SK-N-SH (cell line): ENCODE results near the gene ARL5B. TPM values are rescaled to one million over a fixed set of nuclear protein-coding genes. Genes with fewer than 3 reads are reported as not detected.

ENCODE experiments used
- CTCF ChIA-PET: fragments of 300-600, 350-600 bp; formaldehyde crosslinking; extraction: SDS; loops from one replicate; lab custom pipeline; 2021; lab: Yijun Ruan, JAX
- POLR2A ChIA-PET: fragments of 350-600 bp; sonication (Branson Sonifier 250); formaldehyde crosslinking; extraction: SDS; loops from one replicate; lab custom pipeline; 2020; ENCODE audit warnings: antibody characterized with exemption, inconsistent platforms; lab: Yijun Ruan, JAX
- DNase-seq: peaks from one replicate; pipeline ENCODE4 v3.0.0; 2012
- H2AFZ ChIP-seq: fragments of 200-600 bp; sonication (generic); 2 replicates; pipeline ENCODE4 v1.8.1; 2016; ENCODE audit warnings: antibody characterized with exemption, mild to moderate bottlenecking, low read depth
- H3F3A ChIP-seq: fragments of 200-600 bp; sonication (generic); replicated peaks from 2 replicates; pipeline ENCODE3; 2016; ENCODE audit warnings: antibody characterized with exemption, mild to moderate bottlenecking; ENCODE audit not compliant: insufficient read depth
- H3K27ac ChIP-seq, 2 experiments: fragments of 200-500 bp in 1 of 2; fragments of 200-600 bp in 1 of 2; sonication (Bioruptor generic) in 1 of 2; sonication (generic), shearing (Covaris generic) in 1 of 2; 2 replicates each; pipeline versions ENCODE4 v1.5.1 to v1.6.1; 2014 to 2016; ENCODE audit warnings: low read depth in 2 of 2, inconsistent platforms in 1 of 2, low read length in 1 of 2, mild to moderate bottlenecking in 1 of 2, mixed read lengths in 1 of 2
- H3K27me3 ChIP-seq: fragments of 200-600 bp; sonication (generic), shearing (Covaris generic); 2 replicates; pipeline ENCODE4 v1.6.1; 2016; ENCODE audit warnings: mixed run types; ENCODE audit not compliant: insufficient read depth
- H3K36me3 ChIP-seq, 2 experiments: fragments of 200-500 bp in 1 of 2; fragments of 200-600 bp in 1 of 2; sonication (Bioruptor generic) in 1 of 2; sonication (generic) in 1 of 2; replicated peaks in 1 of 2; 2 replicates each; pipeline versions ENCODE3 to v1.5.1; 2014 to 2016; ENCODE audit warnings: low read length in 1 of 2, mild to moderate bottlenecking in 1 of 2; ENCODE audit not compliant: insufficient read depth in 2 of 2, control insufficient read depth in 1 of 2
- H3K4me1 ChIP-seq, 2 experiments: fragments of 200-500 bp in 1 of 2; fragments of 200-600 bp in 1 of 2; sonication (Bioruptor generic) in 1 of 2; sonication (generic), shearing (Covaris generic) in 1 of 2; 2 replicates each; pipeline versions ENCODE4 v1.5.1 to v1.6.1; 2014 to 2016; ENCODE audit warnings: low read depth in 1 of 2, low read length in 1 of 2, mixed run types in 1 of 2; ENCODE audit not compliant: insufficient read depth in 2 of 2, control insufficient read depth in 1 of 2
- H3K4me2 ChIP-seq: fragments of 200-600 bp; sonication (generic), shearing (Covaris generic); 2 replicates; pipeline ENCODE4 v1.6.1; 2017; ENCODE audit warnings: mixed run types
- H3K4me3 ChIP-seq, 2 experiments: fragments of 200-500 bp in 1 of 2; fragments of 200-600 bp in 1 of 2; sonication (Bioruptor generic) in 1 of 2; sonication (generic), shearing (Covaris generic) in 1 of 2; 2 replicates each; pipeline versions ENCODE4 v1.5.1 to v1.8.1; 2014 to 2016; ENCODE audit warnings: low read depth in 2 of 2, inconsistent platforms in 1 of 2, low read length in 1 of 2, mild to moderate bottlenecking in 1 of 2, mixed read lengths in 1 of 2, moderate library complexity in 1 of 2
- H3K79me2 ChIP-seq: fragments of 200-600 bp; sonication (generic); 2 replicates; pipeline ENCODE4 v1.8.1; 2017; ENCODE audit warnings: mild to moderate bottlenecking; ENCODE audit not compliant: insufficient read depth
- H3K9ac ChIP-seq: fragments of 200-600 bp; sonication (generic); 2 replicates; pipeline ENCODE4 v1.6.1; 2017; ENCODE audit warnings: mixed run types
- H3K9me2 ChIP-seq: fragments of 200-600 bp; sonication (generic); 2 replicates; pipeline ENCODE4 v1.6.1; 2017; ENCODE audit warnings: mixed run types
- H3K9me3 ChIP-seq: fragments of 200-600 bp; sonication (generic); 2 replicates; pipeline ENCODE4 v1.6.1; 2017; ENCODE audit warnings: mixed run types, mild to moderate bottlenecking, moderate library complexity
- H4K20me1 ChIP-seq: fragments of 200-600 bp; sonication (generic); 2 replicates; pipeline ENCODE4 v1.6.1; 2017; ENCODE audit warnings: mild to moderate bottlenecking, mixed run types; ENCODE audit not compliant: insufficient read depth
- EZH2phosphoT487 ChIP-seq: fragments of 200-600 bp; sonication (generic); IDR thresholded peaks from 2 replicates; pipeline ENCODE4 v1.6.1; 2017; ENCODE audit warnings: low read depth, mixed run types, mild to moderate bottlenecking, antibody characterized with exemption, moderate library complexity, borderline replicate concordance
- FOSL2 ChIP-seq: IDR thresholded peaks from 2 replicates; pipeline ENCODE4 v1.4.0; 2012; ENCODE audit warnings: low read depth, mild to moderate bottlenecking, moderate library complexity, borderline replicate concordance
- FOXM1 ChIP-seq: IDR thresholded peaks from 2 replicates; pipeline ENCODE4 v1.4.0; 2012; ENCODE audit warnings: low read depth, mild to moderate bottlenecking
- GATA2 ChIP-seq: sonication (generic); formaldehyde crosslinking; IDR thresholded peaks from 2 replicates; pipeline ENCODE4 v1.5.0; 2020; ENCODE audit warnings: mild to moderate bottlenecking, missing genetic modification reagents
- JUND ChIP-seq: IDR thresholded peaks from 2 replicates; pipeline ENCODE4 v1.4.0; 2012
- MEF2A ChIP-seq: IDR thresholded peaks from 2 replicates; pipeline ENCODE4 v1.4.0; 2012; ENCODE audit warnings: low read depth, borderline replicate concordance
- MXI1 ChIP-seq: IDR thresholded peaks from 2 replicates; pipeline ENCODE4 v1.6.1; 2012; ENCODE audit warnings: mild to moderate bottlenecking, low read depth, low read length, improper control_type of control experiment
- NFIC ChIP-seq: IDR thresholded peaks from 2 replicates; pipeline ENCODE4 v1.4.0; 2012; ENCODE audit warnings: borderline replicate concordance
- RAD21 ChIP-seq: IDR thresholded peaks from 2 replicates; pipeline ENCODE4 v1.6.1; 2012; ENCODE audit warnings: mild to moderate bottlenecking, low read length
- RXRA ChIP-seq: IDR thresholded peaks from 2 replicates; pipeline ENCODE4 v1.4.0; 2012; ENCODE audit warnings: low read depth, mild to moderate bottlenecking, borderline replicate concordance
- SIN3A ChIP-seq: IDR thresholded peaks from 2 replicates; pipeline ENCODE4 v1.6.1; 2012; ENCODE audit warnings: low read depth, mild to moderate bottlenecking, low read length, moderate library complexity, borderline replicate concordance
- SMC3 ChIP-seq: IDR thresholded peaks from 2 replicates; pipeline ENCODE4 v1.6.1; 2012; ENCODE audit warnings: low read depth, low read length, improper control_type of control experiment
- WGBS: methylation state at CpG from one replicate; pipeline ENCODE4 v1.1.6; 2017; ENCODE audit warnings: low lambda C conversion rate; 5-methylcytosine and 5-hydroxymethylcytosine counted together
- polyA plus RNA-seq, 3 experiments: library from polyadenylated mRNA; depleted of rRNA; stranded (reverse); fragments of >200 nt; gene quantifications; 2 replicates each; pipeline ENCODE4 v1.2.3, GENCODE V29; 2012
- TF ChIP-seq, protein P1 (sequence below): fragments of 150-350 bp; IDR thresholded peaks from 2 replicates; pipeline ENCODE4 v1.6.1; 2016; ENCODE audit warnings: mild to moderate bottlenecking, low read depth, low read length
- TF ChIP-seq, protein P2 (sequence below): fragments of 200-600 bp; sonication (generic); IDR thresholded peaks from 2 replicates; pipeline ENCODE4 v1.6.1; 2017; ENCODE audit warnings: antibody characterized with exemption, mild to moderate bottlenecking, moderate library complexity
- TF ChIP-seq, protein P3 (sequence below): IDR thresholded peaks from 2 replicates; pipeline ENCODE4; 2012
- TF ChIP-seq, protein P4 (sequence below): IDR thresholded peaks from 2 replicates; pipeline ENCODE4 v1.6.1; 2012; ENCODE audit warnings: mild to moderate bottlenecking, low read depth, low read length, moderate library complexity
- TF ChIP-seq, protein P5 (sequence below): IDR thresholded peaks from 2 replicates; pipeline ENCODE4 v1.4.0; 2012; ENCODE audit warnings: low read depth, borderline replicate concordance

Gene ARL5B
- polyA plus RNA-seq, 1 of the 3 experiments (the other 2 are of a cell fraction), result 4.9 TPM

DNA sequence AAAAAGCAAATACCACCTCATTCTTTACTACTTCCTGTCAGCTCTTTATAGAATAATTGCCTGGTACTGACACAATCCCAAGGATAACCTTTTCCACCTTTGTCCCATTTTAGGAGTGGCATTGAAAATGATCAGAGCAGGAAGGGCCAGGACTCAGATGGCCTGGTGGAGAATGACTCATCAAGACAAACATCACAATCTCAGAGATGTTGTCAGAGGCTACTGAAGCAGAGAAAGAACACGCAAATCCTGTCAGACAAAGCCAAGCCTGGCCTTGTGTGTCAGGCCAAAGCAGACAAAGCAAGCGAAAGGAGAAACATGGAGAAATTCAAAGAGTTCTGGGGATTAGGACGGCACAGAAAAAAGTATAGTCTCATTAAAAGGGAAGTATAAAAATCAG is 48.7 kb upstream of the ARL5B start (continued):
- TF ChIP-seq, protein P1, sequence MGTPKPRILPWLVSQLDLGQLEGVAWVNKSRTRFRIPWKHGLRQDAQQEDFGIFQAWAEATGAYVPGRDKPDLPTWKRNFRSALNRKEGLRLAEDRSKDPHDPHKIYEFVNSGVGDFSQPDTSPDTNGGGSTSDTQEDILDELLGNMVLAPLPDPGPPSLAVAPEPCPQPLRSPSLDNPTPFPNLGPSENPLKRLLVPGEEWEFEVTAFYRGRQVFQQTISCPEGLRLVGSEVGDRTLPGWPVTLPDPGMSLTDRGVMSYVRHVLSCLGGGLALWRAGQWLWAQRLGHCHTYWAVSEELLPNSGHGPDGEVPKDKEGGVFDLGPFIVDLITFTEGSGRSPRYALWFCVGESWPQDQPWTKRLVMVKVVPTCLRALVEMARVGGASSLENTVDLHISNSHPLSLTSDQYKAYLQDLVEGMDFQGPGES, result no peak
- no peak for TF ChIP-seq EZH2phosphoT487
- TF ChIP-seq FOSL2, result peak; percentile 80; the same call in 1 of the 2 replicates
- TF ChIP-seq, protein P2, sequence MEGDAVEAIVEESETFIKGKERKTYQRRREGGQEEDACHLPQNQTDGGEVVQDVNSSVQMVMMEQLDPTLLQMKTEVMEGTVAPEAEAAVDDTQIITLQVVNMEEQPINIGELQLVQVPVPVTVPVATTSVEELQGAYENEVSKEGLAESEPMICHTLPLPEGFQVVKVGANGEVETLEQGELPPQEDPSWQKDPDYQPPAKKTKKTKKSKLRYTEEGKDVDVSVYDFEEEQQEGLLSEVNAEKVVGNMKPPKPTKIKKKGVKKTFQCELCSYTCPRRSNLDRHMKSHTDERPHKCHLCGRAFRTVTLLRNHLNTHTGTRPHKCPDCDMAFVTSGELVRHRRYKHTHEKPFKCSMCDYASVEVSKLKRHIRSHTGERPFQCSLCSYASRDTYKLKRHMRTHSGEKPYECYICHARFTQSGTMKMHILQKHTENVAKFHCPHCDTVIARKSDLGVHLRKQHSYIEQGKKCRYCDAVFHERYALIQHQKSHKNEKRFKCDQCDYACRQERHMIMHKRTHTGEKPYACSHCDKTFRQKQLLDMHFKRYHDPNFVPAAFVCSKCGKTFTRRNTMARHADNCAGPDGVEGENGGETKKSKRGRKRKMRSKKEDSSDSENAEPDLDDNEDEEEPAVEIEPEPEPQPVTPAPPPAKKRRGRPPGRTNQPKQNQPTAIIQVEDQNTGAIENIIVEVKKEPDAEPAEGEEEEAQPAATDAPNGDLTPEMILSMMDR, result no peak
- TF ChIP-seq JUND, result peak; percentile 76
- TF ChIP-seq, protein P3, sequence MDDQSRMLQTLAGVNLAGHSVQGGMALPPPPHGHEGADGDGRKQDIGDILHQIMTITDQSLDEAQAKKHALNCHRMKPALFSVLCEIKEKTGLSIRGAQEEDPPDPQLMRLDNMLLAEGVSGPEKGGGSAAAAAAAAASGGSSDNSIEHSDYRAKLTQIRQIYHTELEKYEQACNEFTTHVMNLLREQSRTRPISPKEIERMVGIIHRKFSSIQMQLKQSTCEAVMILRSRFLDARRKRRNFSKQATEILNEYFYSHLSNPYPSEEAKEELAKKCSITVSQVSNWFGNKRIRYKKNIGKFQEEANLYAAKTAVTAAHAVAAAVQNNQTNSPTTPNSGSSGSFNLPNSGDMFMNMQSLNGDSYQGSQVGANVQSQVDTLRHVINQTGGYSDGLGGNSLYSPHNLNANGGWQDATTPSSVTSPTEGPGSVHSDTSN, result peak; percentile 78
- peak; percentile 34; the same call in 1 of the 2 replicates for TF ChIP-seq RXRA
- TF ChIP-seq FOXM1, result no peak
- TF ChIP-seq SIN3A, result 0 out of 2 replicates have a peak, but pooled peaks have one; percentile 51
- TF ChIP-seq, protein P4, sequence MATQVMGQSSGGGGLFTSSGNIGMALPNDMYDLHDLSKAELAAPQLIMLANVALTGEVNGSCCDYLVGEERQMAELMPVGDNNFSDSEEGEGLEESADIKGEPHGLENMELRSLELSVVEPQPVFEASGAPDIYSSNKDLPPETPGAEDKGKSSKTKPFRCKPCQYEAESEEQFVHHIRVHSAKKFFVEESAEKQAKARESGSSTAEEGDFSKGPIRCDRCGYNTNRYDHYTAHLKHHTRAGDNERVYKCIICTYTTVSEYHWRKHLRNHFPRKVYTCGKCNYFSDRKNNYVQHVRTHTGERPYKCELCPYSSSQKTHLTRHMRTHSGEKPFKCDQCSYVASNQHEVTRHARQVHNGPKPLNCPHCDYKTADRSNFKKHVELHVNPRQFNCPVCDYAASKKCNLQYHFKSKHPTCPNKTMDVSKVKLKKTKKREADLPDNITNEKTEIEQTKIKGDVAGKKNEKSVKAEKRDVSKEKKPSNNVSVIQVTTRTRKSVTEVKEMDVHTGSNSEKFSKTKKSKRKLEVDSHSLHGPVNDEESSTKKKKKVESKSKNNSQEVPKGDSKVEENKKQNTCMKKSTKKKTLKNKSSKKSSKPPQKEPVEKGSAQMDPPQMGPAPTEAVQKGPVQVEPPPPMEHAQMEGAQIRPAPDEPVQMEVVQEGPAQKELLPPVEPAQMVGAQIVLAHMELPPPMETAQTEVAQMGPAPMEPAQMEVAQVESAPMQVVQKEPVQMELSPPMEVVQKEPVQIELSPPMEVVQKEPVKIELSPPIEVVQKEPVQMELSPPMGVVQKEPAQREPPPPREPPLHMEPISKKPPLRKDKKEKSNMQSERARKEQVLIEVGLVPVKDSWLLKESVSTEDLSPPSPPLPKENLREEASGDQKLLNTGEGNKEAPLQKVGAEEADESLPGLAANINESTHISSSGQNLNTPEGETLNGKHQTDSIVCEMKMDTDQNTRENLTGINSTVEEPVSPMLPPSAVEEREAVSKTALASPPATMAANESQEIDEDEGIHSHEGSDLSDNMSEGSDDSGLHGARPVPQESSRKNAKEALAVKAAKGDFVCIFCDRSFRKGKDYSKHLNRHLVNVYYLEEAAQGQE, result no peak
- TF ChIP-seq SMC3, result no peak
- TF ChIP-seq NFIC, result no peak

DNA sequence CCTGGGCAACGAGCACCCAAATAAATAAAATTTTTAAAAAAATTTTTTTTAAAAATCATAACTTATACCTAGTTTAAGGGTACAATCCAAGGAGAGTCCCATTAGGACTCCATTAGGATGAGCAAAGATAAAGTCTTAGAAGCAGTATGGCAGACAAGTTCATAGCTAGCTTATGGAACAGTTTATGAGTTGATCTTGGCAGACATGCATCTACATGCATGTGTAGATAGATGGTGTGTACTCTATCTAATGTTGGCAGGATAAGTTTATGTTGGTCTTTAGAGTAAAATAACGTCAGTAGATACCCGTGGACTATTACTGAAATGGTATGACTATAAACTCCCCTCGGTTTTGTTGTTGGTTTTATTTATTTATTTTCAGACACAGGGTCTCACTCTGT is 48.1 kb upstream of the ARL5B start:
- Histone ChIP-seq H3K27me3 (no peaks in the 10 kb centered on the region), H3K4me2 (no peak overlapping the region), H3K9me2 (no peaks in the 10 kb centered on the region), H3K9me3 (no peaks in the 10 kb centered on the region), H2AFZ (0 out of 2 replicates have a peak overlapping the region, but pooled peaks have one; percentile 77), H3F3A (peaks cover 35% of the 10 kb centered on the region), H3K79me2 (no peaks in the 10 kb centered on the region), H3K36me3 (peaks cover 3 to 4% of the 10 kb centered on the region in 2 experiments), H3K4me1 (peaks cover 10 to 22% of the 10 kb centered on the region in 2 experiments), H3K27ac (peak overlapping the region; percentile 74 to 79; a peak in 3 of 4 replicates), H4K20me1 (no peaks in the 10 kb centered on the region), H3K4me3 (no peak overlapping the region), H3K9ac (no peak overlapping the region)
- DNase-seq, result no peak
- ChIA-PET CTCF (no interaction called here), POLR2A (no interaction called here)
- WGBS, result 95% methylated on average over 4 of the region's 4 CpGs
- TF ChIP-seq GATA2 (CRISPR knock-in tag) (no peak), RXRA (no peak), NFIC (no peak), SIN3A (no peak), MEF2A (no peak), RAD21 (no peak), MXI1 (no peak)
- TF ChIP-seq, protein P5, sequence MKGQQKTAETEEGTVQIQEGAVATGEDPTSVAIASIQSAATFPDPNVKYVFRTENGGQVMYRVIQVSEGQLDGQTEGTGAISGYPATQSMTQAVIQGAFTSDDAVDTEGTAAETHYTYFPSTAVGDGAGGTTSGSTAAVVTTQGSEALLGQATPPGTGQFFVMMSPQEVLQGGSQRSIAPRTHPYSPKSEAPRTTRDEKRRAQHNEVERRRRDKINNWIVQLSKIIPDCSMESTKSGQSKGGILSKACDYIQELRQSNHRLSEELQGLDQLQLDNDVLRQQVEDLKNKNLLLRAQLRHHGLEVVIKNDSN, result no peak
- TF ChIP-seq, protein P3, result no peak
